Measurements from ENCODE around the gene LAYN.

The LAYN gene

GRCh38 chr11:111510311-111510710 is 30.2 kb upstream of the LAYN start:
- H3K4me3 ChIP-seq (ENCODE audit: low read depth, low read length), result no peak overlapping the region
- TF ChIP-seq MYC (IDR thresholded peaks at IDR 0.05; ENCODE audit: low read depth, low read length), result no peak
- no peak for TF ChIP-seq MAX (IDR thresholded peaks at IDR 0.05; ENCODE audit: low read depth, low read length)
- no peak for TF ChIP-seq POLR2A (IDR thresholded peaks at IDR 0.05; ENCODE audit: extremely low read depth, insufficient read length)
- no peak for DNase-seq (ENCODE audit: low read depth)

DNA sequence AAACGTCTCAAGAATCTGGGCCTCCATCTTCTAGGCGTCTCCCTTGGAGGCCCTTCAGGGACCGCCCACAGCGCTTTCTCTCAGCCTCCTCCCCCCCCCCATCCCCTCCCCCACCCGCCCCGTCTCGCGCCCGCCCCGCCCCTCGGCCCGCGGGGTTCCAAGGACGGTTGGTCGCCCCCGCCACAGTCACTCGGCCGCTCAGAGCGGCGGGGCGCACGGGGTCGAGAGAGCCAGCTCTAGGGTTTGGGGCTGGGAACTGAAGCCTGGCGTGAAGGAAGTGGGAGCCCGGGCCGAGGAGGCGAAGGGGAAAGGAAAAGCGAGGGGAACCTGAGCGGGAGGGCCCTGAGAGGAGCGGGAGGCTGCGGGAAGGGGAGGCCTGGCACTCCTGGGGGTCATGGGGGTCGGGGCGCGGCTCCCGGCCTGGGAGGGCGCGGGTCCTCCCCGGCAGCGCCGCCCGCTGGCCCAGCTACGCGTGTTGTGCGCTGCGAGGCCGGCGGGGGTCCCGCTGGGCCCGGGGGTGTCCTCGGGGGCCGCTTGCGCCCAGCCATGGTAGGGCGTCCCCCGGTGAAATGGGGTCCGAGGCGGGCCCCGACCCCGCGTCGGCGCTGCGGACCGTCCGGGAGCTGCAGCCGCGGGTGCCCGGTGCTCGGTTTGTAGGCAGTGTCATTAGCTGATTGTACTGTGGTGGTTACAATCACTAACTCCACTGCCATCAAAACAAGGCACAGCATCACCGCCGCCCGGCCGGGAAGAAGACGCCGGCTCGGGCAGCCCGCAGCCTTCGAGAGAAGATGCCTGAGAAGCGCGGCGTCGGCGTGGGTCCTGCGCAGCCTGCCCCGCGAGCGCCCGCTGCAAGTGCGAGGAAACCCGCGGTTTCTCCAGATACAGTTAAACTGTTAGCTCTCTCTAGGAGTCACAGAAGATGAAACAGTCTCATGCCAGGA is 28.0 kb upstream of the LAYN start, which contains the start of gene BTG4:
TSS of gene BTG4 (minus strand) at position 91 of the 944 bp plus-strand sequence. CDS start 13,610 bp downstream, outside the sequence.
- TF ChIP-seq MYC (IDR thresholded peaks at IDR 0.05; ENCODE audit: low read depth, low read length) (no peak), POLR2A (IDR thresholded peaks at IDR 0.05; ENCODE audit: extremely low read depth, insufficient read length) (no peak), MAX (IDR thresholded peaks at IDR 0.05; ENCODE audit: low read depth, low read length) (no peak)
- TF ChIP-seq, protein P1, sequence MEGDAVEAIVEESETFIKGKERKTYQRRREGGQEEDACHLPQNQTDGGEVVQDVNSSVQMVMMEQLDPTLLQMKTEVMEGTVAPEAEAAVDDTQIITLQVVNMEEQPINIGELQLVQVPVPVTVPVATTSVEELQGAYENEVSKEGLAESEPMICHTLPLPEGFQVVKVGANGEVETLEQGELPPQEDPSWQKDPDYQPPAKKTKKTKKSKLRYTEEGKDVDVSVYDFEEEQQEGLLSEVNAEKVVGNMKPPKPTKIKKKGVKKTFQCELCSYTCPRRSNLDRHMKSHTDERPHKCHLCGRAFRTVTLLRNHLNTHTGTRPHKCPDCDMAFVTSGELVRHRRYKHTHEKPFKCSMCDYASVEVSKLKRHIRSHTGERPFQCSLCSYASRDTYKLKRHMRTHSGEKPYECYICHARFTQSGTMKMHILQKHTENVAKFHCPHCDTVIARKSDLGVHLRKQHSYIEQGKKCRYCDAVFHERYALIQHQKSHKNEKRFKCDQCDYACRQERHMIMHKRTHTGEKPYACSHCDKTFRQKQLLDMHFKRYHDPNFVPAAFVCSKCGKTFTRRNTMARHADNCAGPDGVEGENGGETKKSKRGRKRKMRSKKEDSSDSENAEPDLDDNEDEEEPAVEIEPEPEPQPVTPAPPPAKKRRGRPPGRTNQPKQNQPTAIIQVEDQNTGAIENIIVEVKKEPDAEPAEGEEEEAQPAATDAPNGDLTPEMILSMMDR (IDR thresholded peaks at IDR 0.05; ENCODE audit: low read depth, low read length), result no peak
- no peak for DNase-seq (ENCODE audit: low read depth)
- H3K4me3 ChIP-seq (ENCODE audit: low read depth, low read length), result no peak within 1 kb of the TSS

- TF ChIP-seq POLR2A (IDR thresholded peaks at IDR 0.05; ENCODE audit: extremely low read depth, insufficient read length) (no peak), MAX (IDR thresholded peaks at IDR 0.05; ENCODE audit: low read depth, low read length) (no peak), MYC (IDR thresholded peaks at IDR 0.05; ENCODE audit: low read depth, low read length) (no peak)
- TF ChIP-seq, protein P1 (IDR thresholded peaks at IDR 0.05; ENCODE audit: low read depth, low read length), result no peak
- no peak overlapping the region for H3K4me3 ChIP-seq (ENCODE audit: low read depth, low read length)
- no peak for DNase-seq (ENCODE audit: low read depth)
Measured at GRCh38 chr11:111513240-111513605, 27.3 kb upstream of the LAYN start.

- no peak within 1 kb of the TSS for H3K4me3 ChIP-seq (ENCODE audit: low read depth, low read length)
- DNase-seq (ENCODE audit: low read depth), result no peak
- TF ChIP-seq, protein P1 (IDR thresholded peaks at IDR 0.05; ENCODE audit: low read depth, low read length), result no peak
- no peak for TF ChIP-seq MAX (IDR thresholded peaks at IDR 0.05; ENCODE audit: low read depth, low read length)
- TF ChIP-seq POLR2A (IDR thresholded peaks at IDR 0.05; ENCODE audit: extremely low read depth, insufficient read length), result no peak
- TF ChIP-seq MYC (IDR thresholded peaks at IDR 0.05; ENCODE audit: low read depth, low read length), result no peak
Measured at GRCh38 chr11:111514216-111515031, 26.1 kb upstream of the LAYN start, which contains the start of gene HOATZ. Gene HOATZ (plus strand): TSS chr11:111514778. CDS start chr11:111514785, 7 bp downstream.

DNA sequence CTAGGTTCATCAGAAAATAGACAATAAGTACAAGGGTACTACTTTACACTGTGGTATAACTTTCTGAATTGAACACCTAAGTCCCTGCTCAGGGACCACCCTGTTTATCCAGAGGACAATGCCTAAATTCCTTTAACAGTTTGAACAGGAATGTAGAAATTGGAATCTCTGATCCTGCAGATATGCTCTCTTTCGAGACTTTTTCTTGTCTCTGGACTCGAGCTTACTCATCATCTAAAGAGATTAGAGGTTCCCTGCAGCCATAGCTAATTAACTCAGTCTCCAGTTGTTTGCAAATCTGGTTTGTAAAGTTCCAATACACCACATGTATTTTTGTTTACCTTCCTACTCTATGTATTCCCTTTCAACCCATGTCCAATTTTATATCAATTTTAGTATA is 24.9 kb upstream of the LAYN start:
- TF ChIP-seq POLR2A (IDR thresholded peaks at IDR 0.05; ENCODE audit: extremely low read depth, insufficient read length) (no peak), MYC (IDR thresholded peaks at IDR 0.05; ENCODE audit: low read depth, low read length) (no peak), MAX (IDR thresholded peaks at IDR 0.05; ENCODE audit: low read depth, low read length) (no peak)
- TF ChIP-seq, protein P1 (IDR thresholded peaks at IDR 0.05; ENCODE audit: low read depth, low read length), result no peak
- no peak overlapping the region for H3K4me3 ChIP-seq (ENCODE audit: low read depth, low read length)
- no peak for DNase-seq (ENCODE audit: low read depth)
